Ureter (tissue), 1 donor: ENCODE data around the gene HYDIN. TPM values are rescaled to one million over a fixed set of nuclear protein-coding genes. Genes with fewer than 3 reads are reported as not detected.
"Not testable (repeated sequence)": the region's sequence is repeated elsewhere in the genome, so short reads cannot be mapped to it uniquely, and the experiment has no call there.

Source experiments
- DNase-seq: peaks from one replicate; pipeline ENCODE4 v3.0.0-alpha.2; 2020; ENCODE audit warnings: low spot score
- total RNA-seq: library from RNA; stranded (reverse); gene quantifications from one replicate; pipeline ENCODE4 v1.2.4, GENCODE V29; 2023
- donor health status: DM: yes; HTN: yes; CAD: no.

The HYDIN gene
- total RNA-seq, 1 donor from 2014 or later, result 8.4 TPM

DNA sequence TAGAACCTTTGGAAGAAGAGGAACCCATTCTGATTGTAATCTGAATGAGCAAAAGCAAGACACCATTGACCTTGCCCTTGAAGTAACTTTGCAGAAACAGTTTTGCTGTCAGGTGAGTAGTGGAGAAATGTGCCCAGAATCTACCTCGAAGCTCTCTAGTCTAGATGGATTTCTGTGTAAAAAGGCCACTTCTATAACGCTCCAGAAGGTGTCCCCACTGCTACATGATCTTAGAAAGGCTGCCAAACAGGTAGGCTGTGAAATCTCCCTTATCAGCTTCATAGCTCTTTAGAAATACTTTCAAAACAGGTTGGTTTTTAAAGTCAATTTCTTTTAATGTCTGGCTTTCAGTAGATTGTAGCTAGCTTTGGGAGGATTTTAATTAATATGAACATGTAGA, 230.8 kb downstream of the HYDIN start:
- DNase-seq, result not testable (repeated sequence)

DNA sequence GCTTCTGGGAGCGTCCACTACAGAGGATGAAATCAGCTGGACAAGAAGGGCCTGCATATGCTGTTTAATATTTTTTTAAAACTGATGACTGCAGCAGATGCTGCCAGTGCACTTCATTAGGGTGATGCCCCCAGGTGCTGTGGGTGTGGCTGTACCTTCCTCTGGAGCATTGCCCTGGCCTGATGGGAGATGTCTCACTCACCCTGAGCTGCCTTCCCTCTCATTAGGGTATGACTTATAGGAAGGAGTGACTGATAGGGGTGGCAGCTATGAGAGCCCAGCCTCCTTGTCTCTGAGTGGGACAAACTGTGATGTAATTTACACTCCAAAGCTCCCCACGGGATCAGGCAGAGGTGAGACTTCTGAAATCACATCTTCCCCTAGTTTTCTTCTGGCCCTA, 234.7 kb downstream of the HYDIN start:
- DNase-seq, result not testable (repeated sequence)

DNA sequence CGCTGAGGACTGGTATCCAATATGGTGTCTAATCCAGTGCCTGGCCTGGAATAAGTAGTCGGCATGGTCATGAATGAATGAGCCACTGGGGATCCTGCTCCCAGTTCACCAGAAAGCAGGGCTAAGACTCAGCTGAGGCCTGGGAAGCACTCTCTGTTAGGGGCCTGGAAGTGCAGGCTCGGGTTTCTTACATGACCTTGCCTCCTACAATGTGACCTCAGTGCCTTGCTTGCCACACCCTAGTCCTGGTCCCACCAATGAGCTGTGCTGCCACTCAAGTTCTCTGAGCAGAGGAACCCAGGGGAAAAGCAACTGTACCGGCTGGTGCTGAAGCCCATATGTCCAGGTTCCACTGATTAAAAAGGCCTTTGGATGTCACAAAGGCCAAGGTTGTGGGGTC, 238.0 kb downstream of the HYDIN start:
- not testable (repeated sequence) for DNase-seq

DNA sequence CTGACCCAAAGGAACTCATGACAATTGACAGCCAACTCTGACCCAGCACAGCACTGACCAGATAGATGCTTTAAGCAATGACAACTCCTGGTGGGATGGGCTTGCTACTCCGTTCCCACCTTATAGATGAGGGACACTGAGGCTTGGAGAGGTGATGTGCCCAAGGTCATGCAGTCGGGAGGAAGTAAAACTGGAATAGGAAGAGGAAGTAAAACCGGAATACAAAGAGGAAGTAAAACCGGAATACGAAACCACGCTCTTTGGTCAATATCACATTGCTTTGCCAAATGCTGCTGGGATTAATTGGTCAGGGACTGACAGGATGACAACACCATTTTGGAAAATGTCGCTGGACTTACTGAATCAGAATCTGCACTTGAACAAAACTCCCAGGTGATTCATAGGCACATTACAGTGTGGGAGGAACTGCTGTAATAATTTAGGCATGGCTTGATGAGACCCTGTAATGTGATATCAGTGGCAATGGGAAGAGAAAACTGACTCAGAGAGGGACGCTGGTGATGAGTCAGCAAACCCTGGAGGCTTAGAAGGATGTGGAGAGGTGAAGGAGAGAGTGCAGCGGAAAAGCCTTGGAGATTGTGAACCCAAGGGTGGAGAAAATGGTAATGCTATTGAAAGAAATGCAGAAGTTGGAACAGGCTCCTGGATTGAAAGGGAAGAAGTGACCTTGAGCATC, 243.4 kb downstream of the HYDIN start:
- DNase-seq, result not testable (repeated sequence)

DNA sequence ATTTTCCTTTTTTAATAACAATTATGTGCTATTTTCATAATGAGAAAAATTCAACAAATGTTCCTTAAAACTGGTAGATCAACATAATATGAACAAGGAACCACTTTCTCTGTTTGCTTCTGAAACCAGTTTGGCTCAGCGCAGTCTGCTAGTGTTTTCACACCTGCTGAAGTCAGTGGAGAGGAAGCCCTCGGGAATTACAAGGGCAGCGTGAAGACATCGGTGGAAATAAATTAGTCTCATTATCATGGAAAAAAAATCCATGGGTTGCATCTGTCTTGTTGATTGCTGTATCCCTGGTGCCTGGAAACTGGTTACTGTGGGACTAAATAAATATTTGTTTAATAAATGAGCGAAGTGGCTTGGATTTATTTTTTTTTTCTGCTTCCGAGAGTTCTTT, 245.8 kb downstream of the HYDIN start:
- DNase-seq, result not testable (repeated sequence)

DNA sequence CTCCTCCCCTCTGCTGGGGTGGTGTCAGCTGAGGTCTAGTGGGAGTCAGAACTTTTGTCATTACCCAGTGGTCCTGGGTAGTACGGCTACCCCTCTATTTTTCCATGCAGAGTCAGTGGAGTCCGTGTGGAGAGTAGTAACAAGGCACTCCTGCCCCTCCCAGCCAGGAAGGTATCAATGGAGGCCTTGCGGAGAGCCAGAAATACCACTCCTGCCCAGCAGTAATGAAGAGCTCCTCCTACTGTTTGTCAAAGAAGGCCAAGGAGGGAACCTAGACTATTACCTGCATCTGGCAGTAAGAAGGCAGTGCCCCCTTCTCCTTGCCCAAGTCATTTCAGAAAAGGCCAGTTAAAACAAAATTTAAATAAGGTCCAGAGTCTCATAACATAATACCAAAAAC, 262.2 kb downstream of the HYDIN start:
- not testable (repeated sequence) for DNase-seq

DNA sequence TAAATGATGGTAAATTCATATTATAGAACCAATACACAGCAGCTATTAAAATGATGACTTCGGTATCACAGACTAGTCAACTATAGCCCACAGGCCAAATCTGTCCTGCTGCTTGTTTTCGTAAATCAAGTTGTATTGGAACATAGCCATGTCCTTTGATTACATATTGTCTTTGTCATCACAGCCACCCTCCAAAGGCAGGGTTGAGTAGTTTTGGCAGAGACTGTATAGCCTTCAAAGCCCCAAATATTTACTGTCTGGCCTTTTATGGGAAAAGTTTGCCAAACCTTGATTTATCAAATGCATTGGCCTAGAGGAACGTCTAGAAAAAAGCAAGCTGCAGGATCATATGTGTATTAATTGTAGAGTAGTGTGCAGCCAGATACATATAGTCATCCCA, 270.4 kb downstream of the HYDIN start:
- not testable (repeated sequence) for DNase-seq

DNA sequence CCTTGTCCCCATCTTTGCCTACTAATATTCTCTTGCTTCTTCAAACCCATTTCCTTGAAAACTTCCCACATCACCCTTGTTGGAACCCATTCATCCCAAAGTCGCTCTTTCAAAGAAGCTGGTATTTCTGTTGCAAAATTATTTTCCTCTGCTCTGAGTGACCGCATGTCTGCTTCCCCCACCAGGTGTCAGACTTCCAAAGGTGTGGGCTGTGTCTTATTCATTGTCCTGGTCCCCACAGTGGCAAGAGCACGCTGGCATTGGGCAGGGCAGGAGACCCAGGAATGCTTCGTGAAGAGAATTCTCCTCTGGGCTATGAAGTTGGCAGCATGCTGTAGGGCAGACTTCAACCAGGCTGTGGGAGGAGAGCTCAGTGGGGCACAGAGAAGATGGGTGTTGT, 275.6 kb downstream of the HYDIN start:
- DNase-seq, result not testable (repeated sequence)

DNA sequence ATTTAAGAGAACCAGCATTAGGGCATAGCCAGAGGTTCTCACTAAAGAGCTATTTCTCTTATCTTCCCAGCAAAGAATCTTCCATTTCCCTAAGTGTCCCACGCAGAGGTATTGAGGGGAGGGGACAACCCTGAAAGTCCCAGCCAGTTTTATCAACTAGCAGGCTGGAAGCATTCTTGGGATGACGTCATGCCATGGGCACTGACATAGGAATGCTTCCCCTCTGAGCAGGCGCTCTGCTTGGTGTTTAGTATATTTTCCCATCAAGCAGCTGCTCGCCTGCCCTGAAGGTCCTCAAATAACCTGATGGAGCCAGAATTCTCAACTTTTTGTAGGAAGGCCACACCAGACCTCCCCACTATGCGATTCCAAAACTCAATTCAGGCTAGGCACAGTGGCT, 276.7 kb downstream of the HYDIN start:
- DNase-seq, result not testable (repeated sequence)

DNA sequence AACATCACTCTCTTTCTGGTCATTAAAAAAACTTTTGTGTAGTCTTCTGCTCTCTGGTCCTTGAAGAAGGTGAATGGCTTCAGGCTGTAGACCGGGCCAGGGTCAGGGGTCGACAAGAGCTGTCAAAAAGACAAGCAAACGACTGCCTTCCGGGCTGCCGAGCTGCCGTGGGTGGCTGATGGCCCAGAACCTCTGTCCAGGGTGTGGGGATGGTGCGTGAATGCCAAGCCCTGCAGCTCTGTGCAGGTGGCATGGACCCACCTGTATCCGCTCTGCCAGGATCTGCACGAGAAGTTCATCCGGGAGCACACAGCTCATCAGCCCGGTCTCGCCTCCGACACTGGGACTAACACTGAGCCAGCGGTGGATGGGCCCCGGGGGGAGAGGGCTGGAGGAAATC, 287.0 kb downstream of the HYDIN start:
- DNase-seq, result not testable (repeated sequence)

DNA sequence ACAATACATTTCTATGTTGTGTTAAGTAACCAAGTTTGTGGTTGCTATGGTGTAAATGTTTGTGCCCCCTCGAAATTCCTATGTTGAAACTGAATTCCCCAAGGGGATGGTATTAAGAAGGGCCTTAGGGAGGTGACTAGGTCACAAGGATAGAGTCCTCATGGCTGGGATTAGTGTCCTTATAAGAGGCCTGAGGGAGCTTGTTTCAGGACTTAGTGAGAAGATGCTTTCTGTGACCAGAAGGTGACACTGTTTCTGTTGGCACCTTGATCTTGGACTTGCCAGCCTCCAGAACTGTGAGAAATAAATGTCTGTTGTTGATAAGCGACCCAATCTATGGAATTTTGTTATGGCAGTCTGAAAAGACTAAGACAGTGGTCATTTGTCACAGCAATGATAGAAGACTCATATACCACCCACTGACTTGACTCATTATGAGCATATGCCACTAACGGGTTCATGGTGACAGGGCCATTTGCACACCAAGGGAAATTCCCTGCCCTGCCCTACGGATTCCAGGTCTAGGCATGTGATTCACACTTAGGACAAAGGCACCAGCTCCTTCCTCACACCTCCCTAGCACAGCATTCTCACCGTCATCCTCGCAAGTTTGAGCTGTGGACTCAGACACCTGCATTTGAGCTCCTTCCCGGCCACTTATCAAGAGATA, 290.7 kb downstream of the HYDIN start:
- not testable (repeated sequence) for DNase-seq

DNA sequence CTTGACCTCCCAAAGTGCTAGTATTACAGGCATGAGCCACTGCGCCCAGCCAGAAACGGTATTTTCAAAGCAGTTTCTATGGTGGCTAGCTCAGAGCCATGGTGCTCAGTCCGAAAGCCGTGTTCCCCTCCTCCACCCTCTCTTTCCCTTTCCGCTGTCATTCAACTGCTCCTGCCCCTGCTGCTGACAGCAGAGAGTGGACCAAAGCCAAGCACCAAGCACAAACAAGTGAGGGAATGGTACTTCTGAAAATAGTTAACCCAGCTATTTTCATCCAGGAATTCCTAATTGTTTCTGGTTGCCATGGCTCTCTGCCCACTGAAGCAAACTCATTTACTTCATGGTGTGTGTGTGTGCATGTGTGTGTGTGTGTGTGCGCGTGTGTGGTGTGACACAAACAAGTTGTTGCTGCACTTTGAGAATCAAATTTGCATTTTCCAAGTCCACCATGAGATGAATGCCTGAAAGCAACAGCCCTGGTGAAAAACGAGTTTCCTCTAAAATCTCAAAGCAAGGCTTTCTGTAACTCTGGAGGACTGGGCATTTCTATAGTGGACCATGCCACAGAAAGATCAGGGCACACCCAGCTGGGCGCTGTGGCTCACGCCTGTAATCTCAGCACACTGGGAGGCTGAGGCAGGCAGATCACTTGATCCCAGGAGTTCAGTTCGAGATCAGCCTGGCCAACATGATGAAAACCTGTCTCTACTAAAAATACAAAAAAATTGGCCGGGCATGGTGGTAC, 293.6 kb downstream of the HYDIN start:
- DNase-seq, result not testable (repeated sequence)

DNA sequence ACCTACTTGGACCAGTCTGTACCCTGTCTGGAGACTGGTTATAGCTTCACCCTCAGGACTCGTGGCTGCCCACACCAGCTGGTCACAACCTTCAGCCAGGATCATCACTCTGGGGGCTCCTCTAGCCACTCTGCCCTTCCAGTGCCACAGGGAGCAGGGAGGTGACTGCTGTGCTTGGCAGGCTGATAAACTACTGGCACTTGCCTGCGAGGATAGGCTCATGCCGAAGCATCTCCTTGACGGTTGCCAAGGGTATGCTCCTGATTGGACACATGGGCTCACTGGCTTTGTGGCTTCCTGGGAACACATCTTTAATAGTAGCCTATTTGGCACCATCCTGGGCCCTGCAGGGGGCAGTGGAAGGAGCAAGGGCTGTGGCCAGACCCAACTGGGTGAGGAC, 295.2 kb downstream of the HYDIN start:
- DNase-seq, result not testable (repeated sequence)

DNA sequence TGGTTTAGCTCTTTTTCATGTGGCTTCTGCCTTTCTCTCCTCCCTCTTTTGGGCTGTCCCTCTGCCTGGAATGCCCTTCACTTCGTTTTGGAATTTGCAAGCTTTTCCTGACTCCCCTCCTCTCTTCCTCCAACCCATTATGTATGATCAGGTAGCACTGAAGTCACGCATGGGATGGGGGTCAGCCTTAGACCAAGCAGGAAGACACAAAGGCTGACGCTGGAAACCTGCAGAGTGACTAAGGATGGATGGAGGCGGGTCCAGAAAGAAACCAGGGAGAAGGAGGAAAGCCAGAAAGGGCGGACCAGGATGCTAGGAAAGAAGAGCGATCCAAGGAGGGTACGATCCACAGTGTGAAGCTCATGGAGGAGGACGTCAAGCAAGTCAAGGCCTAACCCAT, 296.8 kb downstream of the HYDIN start:
- DNase-seq, result not testable (repeated sequence)

DNA sequence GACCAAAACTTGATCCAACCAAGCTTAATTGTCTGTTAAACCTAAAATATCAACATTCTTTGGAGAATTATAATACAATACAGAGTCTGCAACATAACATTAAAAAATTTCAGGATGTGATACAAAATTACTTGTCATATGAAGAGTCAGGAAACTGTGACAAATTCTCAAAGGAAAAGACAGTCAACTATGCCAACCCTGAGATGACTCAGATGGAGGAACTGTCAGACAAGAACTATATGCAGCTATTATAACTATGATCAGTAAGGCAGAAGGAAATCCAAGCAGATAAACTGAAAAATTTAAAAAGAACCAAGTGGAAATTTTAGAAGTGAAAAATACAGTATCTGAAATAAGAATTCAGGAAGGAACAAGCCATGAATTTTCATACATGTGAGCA, 299.8 kb downstream of the HYDIN start:
- DNase-seq, result not testable (repeated sequence)

DNA sequence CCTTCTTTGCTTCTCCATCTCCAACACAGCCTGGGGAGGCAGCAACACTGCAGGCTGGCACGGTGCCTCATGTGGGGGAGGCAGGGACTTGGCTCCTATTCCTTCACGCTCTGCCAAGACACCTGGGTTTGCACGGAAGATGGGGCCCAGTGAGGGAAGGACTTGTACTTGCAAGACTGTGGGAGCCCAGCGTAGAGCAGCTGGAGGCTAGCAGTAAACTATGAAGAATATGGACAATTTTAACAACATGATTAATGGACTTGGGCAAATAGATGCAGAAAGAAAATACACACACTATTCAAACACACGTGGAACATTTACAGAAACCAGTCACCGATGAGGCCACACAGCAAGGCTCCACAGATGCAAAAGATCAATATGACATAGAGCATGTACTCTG, 308.4 kb downstream of the HYDIN start:
- not testable (repeated sequence) for DNase-seq

DNA sequence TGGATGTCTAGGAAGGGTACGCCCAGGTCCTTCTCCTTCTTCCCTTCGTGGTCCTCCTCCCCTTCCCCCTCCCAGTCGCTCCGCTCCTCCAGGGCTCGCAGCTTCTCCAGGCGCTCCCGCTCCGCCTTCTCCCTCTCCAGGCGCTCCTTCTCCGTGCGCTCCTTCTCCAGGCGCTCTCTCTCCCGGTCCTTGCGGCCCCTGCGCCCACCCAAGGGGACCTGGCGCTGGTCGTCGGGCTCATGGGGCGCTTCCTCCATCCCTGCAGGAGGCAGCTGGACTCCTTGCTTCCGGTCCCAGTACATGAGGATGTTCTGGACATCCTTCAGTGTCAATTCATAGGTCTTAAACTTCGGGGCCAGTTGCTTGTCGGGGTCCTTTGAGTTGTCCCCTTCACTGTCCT, 309.9 kb downstream of the HYDIN start:
- not testable (repeated sequence) for DNase-seq

DNA sequence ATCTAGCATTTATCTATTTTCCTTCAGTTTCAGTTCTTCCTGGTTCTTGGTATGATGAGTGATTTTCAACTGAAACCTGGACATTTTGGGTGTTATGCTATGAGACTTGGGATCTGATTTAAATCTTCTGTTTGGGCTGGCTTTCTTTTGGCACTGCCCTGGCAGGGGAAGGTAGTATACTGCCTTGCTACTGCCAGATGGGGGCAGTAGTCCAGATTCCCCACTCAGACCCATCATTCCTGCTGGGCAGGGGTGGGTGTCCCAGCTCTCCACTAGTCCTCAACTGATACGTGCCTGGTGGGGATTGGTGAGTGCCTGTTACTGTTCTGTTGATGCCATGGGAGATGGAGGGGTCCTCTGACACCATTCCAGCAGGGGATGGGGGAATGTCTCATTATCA, 342.3 kb downstream of the HYDIN start:
- not testable (repeated sequence) for DNase-seq

DNA sequence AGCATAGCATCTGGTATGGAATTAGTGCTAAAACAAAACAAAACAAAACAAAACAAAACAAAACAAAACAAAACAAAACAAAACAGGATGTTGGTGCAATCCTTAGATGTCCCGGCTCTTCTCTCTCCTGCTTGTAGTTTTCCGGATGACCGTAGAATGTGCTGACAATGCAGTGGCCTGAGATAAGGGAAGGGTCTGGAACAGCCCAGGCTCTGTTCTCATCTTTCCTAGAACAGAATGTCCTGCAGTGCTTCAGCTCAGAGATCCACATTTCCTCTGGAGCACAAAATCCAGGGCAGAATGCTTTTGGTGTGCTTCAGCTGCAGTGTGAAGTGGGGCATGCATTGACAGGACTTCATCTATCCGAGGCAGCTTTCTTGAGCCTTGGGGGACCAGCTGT, 345.9 kb downstream of the HYDIN start:
- not testable (repeated sequence) for DNase-seq

DNA sequence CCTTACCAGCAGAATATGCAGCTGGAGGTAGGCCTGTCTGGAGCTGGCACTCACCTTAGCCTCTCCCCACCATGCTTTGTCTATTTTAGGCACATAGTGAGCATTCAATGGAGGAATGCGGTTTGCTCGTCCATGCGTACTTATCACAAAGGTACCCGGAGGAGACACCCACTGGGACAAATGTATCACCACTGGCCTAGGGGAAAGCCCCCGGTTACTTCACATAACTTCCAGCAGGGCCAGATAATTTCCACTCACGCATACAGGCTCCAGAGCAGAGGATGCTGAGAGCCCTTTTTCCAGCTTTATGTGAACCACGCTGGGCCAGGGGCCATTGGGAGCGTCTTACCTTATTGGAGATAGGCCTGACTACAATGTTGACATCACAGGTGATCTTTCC, 348.2 kb downstream of the HYDIN start:
- DNase-seq, result not testable (repeated sequence)

DNA sequence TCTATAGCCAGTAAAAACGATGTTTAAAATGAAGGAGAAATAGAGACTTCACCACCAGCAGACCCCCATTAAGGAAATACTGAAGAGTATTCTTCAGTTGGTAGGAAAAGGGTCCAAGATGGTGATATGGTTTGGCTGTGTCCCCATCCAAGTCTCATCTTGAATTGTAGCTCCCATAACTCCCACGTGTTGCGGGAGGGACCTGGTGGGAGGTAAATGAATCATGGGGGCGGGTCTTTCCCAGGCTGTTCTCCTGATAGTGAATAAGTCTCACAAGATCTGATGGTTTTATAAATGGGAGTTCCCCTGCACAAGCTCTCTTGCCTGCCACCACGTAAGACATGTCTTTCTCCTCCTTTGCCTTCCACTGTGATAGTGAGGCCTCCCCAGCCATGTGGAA, 352.6 kb downstream of the HYDIN start:
- not testable (repeated sequence) for DNase-seq

DNA sequence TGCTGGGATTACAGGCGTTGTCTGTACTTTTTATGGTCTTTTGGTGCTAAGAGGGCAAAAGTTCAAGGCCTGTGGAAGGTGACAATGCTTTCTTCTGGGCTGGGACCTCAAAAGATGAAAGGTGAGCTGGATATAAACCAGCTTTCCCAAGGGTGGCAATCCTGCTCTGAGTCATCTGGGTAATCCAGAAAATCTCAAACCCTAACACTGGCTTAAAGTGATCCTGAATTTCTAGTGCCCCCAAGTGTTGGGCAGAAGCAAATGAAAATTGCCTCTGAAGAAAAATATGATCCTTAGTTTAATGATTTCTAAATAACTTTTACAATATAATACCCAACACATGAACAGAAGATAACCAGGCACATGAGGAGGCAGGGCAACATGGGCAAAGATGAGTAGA, 354.1 kb downstream of the HYDIN start:
- DNase-seq, result not testable (repeated sequence)

DNA sequence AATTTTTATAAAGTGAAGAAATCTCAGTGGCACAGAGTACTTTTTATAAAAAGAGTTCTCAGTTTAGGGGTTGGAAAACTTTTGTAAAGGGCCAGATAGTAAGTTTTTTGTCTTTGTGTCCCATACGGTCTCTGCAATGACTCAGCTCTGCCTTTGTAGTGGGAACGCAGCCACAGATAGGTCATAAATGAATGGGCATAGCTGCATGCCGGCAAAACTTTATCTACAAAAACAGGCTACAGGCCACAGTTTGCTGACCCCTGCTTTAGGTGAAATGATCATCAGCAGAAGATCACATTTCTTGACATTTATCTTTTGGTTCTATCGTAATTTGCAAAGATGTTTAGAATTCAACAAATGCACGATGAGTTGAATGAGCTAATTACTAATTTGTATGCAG, 365.8 kb downstream of the HYDIN start:
- not testable (repeated sequence) for DNase-seq
